ENCODE measurements around the gene AS3MT.
"Not testable (repeated sequence)": the region's sequence is repeated elsewhere in the genome, so short reads cannot be mapped to it uniquely, and the experiment has no call there.

The AS3MT gene

GRCh38 chr10:102919246-102919959, 50.1 kb downstream of the AS3MT start:
- DNase-seq (ENCODE audit: low read depth), result no peak

GRCh38 chr10:102919992-102920739, 50.9 kb downstream of the AS3MT start:
- no peak for DNase-seq (ENCODE audit: low read depth)

- DNase-seq (ENCODE audit: low read depth), result no peak
These were observed 54.3 kb downstream of the AS3MT start for GRCh38 chr10:102923601-102924000.

GRCh38 chr10:102926842-102927241, 57.6 kb downstream of the AS3MT start:
- no peak for DNase-seq (ENCODE audit: low read depth)

GRCh38 chr10:102927311-102928010, 58.2 kb downstream of the AS3MT start:
- no peak for DNase-seq (ENCODE audit: low read depth)

GRCh38 chr10:102928442-102928841, 59.2 kb downstream of the AS3MT start:
- DNase-seq (ENCODE audit: low read depth), result not testable (repeated sequence)

GRCh38 chr10:102930720-102931119, 61.5 kb downstream of the AS3MT start:
- DNase-seq (ENCODE audit: low read depth), result no peak

GRCh38 chr10:102931643-102932042, 62.4 kb downstream of the AS3MT start:
- DNase-seq (ENCODE audit: low read depth), result no peak

- no peak for DNase-seq (ENCODE audit: low read depth)
These were observed 66.2 kb downstream of the AS3MT start for GRCh38 chr10:102935505-102935904.

GRCh38 chr10:102935939-102936605, 66.8 kb downstream of the AS3MT start:
- DNase-seq (ENCODE audit: low read depth), result no peak

- DNase-seq (ENCODE audit: low read depth), result no peak
These were observed 72.1 kb downstream of the AS3MT start for GRCh38 chr10:102941401-102941800.

- no peak for DNase-seq (ENCODE audit: low read depth)
These were observed 76.2 kb downstream of the AS3MT start for GRCh38 chr10:102945449-102945848.

GRCh38 chr10:102945962-102946361, 76.7 kb downstream of the AS3MT start:
- no peak for DNase-seq (ENCODE audit: low read depth)

- DNase-seq (ENCODE audit: low read depth), result no peak
These were observed 77.7 kb downstream of the AS3MT start for GRCh38 chr10:102946992-102947391.

GRCh38 chr10:102948176-102948575, 78.9 kb downstream of the AS3MT start:
- no peak for DNase-seq (ENCODE audit: low read depth)

- no peak for DNase-seq (ENCODE audit: low read depth)
These were observed 79.5 kb downstream of the AS3MT start for GRCh38 chr10:102948786-102949185.

GRCh38 chr10:102949916-102950315, 80.6 kb downstream of the AS3MT start:
- DNase-seq (ENCODE audit: low read depth), result no peak

- no peak for DNase-seq (ENCODE audit: low read depth)
These were observed 82.0 kb downstream of the AS3MT start for GRCh38 chr10:102951316-102951715.
